GM18502 (cell line): ENCODE results near the gene ATP2C1.
"Not testable (repeated sequence)": the region's sequence is repeated elsewhere in the genome, so short reads cannot be mapped to it uniquely, and the experiment has no call there.

ENCODE experiments used
- ATAC-seq: cut with Tn5 transposase; IDR thresholded peaks from one replicate; pipeline ENCODE4 v1.9.1; 2021; ENCODE audit warnings: mild to moderate bottlenecking; ENCODE audit not compliant: unreplicated experiment, poor library complexity

The ATP2C1 gene

DNA sequence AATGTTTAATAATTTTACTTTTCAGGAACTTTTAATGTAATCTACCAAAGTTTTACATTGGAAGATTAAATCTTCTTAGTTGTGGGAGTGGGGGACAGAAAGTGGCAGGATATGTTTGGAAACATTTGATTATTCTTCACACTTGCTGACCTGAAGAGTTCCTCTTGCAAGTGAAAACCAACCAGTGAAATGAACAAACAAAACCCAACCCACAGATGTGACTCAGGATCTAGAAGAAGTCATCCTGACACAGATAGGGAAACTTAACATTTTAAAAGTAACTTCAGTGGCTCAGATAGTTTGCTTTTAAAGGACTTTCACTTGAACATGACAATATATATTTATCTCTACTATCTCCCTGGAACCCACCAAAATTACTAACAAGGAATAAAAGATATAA is 77.3 kb downstream of the ATP2C1 start:
- ATAC-seq, result no peak

DNA sequence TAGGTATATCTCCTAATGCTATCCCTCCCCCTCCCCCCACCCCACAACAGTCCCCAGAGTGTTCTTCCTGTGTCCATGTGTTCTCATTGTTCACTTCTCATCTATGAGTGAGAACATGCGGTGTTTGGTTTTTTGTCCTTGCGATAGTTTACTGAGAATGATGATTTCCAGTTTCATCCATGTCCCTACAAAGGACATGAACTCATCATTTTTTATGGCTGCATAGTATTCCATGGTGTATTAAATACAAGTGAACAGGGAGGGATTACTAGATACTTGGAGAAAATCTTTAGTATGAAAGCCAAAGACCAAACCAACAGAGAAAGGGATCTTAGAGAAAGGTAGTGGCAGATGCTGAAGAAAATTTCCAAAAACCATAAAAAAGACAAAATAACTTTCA is 78.7 kb downstream of the ATP2C1 start:
- not testable (repeated sequence) for ATAC-seq

DNA sequence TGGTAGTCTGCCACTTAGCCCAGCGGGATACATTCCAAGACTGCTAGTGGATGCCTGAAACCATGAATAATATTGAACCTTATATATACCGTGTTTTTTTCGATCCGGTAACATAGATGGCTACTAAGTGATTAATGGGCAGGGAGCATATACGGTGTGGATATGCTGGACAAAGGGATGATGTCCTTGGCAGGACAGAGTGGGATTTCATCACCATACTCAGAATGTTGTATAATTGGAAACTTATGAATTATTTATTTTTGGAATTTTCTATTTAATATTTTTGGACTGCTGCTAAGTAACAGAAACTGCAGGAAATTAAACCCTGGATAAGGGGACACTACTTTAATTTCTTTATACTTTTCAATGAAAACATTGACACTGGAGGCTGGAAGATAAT is 79.5 kb downstream of the ATP2C1 start:
- ATAC-seq, result no peak

DNA sequence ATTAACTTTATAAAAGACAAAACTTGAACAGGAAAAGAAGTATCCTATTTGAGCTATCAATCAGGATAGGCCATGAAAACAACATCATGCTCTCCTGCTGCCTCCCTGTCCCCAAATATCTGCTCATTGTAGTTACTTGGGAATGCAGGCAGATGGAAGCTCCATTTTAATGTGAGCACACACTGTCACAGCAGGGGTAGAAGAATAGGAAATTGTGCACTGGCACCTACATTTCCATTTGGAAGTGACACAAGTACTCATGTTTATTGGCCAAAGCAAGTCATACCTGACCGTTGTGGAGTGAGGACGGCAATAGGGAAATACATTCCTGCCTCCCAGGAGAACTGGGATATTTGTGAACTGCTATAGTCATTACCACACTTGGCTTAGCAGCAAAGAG is 80.3 kb downstream of the ATP2C1 start:
- no peak for ATAC-seq

DNA sequence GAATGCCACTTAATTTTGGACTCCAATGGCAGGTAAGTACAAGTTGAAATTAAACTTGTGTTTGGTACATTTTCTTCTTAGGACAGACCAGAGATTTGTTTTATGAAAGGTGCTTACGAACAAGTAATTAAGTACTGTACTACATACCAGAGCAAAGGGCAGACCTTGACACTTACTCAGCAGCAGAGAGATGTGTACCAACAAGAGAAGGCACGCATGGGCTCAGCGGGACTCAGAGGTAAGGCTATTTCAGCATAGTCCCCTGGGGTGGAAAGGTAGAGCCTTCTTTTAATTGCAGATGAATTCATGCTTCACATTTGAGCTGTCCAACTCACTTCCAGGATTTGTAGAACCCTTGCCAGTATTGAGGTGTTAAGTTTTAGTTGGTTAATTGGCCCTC is 81.4 kb downstream of the ATP2C1 start:
- no peak for ATAC-seq

DNA sequence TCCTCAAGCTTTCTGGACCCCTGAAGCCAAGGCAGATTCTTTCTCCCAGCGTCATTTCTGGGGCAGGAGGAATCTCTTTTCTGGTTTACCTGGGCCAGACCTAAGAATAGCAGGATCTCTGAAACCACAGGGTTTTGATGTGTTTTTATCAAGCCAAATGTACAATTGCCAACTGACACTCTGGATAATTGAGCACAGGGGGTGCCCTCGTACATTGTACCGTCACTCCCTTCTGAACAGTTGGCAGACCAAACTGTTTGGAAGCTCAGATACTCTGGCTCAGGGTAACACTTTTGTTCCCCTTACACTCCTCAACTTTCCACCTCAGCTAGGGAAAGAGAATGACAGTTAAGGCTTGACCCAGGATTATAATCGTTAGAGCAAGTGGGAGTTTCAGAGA is 82.8 kb downstream of the ATP2C1 start:
- no peak for ATAC-seq

DNA sequence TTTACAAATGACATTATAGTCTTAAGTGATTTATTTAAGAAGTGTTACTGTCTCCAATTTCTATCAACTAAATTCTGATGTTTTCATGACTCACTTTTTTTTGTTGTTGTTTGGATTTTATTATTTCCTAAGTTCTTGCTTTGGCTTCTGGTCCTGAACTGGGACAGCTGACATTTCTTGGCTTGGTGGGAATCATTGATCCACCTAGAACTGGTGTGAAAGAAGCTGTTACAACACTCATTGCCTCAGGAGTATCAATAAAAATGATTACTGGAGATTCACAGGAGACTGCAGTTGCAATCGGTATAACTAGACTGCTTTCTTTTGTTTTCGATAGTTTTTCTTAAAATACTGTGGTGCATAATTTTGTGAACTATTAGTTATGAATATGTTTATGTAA is 85.2 kb downstream of the ATP2C1 start:
- ATAC-seq, result no peak

DNA sequence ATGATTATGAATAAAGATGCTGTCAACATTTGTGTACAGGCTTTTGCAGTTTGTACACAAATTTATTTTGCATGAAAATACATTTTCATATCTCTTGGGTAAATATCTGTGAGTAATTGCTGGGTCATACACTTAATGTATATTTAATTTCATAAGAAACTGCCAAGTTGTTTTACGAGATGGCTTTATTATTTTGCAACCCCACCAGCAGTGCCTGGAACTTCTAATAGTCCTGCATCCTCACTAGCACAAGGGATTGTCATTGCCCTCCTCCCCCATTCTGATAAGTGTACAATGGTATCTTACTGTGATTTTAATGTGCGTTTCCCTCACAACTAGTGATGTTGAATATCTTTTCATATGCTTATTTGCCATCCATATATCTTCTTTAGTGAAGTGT is 87.6 kb downstream of the ATP2C1 start:
- ATAC-seq, result no peak

DNA sequence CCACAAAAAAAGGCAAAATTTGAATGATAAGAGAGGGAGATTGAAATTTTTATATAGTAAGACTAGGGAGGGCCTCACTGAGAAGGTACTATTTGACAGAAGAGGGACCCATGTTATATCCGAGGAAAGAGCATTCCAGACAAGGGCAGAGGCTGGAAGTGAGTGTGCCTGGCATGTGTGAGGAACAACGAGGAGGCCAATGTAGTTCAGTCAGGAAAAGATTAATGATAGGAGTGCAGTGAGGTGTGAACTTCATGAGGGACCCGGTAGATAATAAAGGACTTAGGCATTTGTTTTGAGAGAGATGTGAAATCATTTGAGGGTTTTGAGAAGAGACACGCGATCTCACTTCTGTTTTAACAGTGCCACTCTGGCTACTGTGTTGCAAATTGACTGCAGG is 96.4 kb downstream of the ATP2C1 start:
- ATAC-seq, result no peak

DNA sequence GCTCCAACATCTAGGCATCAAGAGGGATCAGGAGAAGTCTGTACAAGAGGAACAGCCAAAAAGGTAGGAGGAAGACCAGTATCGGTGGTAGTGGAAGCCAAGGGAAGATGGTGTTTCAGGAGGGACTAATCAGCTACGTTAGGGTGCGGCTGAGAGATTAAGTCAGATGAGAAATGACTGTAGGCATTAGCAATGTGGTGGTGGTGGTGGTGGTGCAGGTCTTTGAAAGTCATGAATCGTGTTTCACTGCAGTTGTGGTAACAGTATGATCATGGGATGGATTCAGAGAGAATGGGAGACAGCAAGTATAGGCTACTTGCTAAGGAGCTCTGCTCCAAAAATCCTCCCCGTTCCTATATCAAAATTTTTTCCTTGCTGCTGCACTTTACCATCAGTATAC is 97.2 kb downstream of the ATP2C1 start:
- no peak for ATAC-seq

DNA sequence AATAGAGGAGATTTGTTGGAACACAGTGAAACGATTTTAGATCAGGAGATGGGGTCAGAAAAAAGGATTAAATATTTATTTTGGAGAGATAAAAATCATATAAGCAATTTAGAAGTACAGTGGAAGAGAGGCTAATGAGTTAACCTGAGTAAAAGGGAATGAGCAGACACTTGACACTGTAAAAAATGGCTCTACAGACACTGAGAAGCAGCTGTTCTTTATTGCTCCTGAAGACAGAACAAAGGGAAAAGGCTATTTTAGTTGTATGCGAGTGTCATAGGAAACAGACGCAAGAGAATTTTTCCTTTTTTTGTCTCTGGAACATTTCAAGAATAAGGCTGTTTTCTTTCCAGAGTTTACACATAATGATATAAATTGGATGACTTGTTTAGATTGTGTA is 98.5 kb downstream of the ATP2C1 start:
- ATAC-seq, result no peak

DNA sequence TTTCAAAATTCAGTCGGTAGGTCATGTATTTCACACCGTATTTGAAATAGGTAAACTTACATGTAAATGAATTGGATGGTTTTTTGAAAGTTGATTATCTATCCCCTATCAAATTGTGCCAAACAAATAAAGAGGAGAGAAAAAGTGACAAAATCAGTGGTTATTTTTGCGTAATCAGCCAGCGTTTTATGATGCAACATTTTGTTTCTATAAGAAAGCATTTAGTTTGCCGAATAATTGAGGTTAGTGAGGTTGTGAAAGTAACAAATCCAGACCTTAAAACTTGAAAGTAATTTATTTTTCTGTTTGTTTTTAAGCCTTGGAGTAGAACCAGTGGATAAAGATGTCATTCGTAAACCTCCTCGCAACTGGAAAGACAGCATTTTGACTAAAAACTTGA is 103.4 kb downstream of the ATP2C1 start:
- no peak for ATAC-seq

DNA sequence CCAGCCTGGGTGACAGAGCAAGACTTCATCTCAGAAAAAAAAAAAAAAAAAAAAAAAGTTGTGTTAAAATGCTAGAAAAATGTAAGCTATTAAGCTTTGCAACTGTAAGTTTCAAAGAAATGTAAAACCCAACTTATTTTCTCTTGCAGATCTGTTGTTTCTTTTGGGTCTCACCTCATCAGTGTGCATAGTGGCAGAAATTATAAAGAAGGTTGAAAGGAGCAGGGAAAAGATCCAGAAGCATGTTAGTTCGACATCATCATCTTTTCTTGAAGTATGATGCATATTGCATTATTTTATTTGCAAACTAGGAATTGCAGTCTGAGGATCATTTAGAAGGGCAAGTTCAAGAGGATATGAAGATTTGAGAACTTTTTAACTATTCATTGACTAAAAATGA is 107.2 kb downstream of the ATP2C1 start:
- no peak for ATAC-seq

DNA sequence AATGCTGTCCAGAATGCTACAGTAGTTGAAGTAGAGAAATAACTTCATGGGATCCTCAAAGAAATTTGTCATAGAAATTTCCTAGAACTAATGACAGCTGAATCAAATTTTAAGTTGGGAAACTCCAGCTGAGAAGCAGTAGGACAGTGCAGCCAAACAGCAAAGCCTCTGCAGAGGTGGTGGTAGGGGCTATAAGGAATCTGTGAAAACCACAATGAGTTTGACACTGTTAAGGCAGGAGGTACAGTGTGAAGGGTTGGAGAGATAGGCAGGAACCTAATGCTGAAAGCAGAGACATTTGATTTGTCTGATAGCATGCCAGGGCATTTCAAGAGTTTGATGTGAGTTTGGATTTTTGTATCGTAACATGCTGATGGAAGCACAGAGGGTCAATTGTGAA is 110.7 kb downstream of the ATP2C1 start:
- ATAC-seq, result no peak

DNA sequence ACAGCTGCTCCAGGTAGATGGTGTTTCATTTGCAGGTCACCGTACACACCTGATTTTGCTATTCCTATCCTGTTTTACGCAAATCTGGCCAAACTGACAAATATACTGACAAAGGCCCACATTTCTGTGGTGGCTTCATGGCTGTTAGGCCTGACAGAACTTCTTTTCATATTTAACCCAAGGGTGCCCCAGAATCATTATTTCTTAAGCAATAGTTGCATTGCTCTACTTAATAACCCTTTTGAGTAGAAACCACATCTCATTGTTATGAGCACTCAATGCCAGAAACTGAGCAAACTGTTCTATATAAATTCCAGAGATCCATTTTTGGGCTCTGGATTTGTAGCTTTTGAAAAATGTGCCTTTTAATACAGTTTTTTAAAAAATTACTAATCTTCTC is 113.4 kb downstream of the ATP2C1 start:
- ATAC-seq, result no peak

DNA sequence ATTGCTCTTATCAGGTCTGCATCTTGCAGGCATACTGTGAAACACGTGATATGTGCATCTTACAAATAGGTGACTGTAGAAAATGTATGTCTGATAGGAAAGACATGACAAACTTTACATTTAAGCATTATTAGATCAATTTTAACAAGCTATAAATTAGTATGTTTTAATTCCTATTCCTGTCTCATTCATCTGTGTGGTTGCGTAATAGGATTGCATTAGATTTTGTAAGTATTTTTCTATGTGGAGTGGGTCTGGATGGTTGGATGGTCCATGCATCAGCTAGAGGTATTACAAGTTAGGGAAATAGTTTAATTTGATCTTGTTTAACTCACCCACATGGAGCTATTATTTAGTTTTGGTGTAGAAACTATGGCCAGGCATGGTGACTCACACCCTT is 113.9 kb downstream of the ATP2C1 start:
- ATAC-seq, result no peak

DNA sequence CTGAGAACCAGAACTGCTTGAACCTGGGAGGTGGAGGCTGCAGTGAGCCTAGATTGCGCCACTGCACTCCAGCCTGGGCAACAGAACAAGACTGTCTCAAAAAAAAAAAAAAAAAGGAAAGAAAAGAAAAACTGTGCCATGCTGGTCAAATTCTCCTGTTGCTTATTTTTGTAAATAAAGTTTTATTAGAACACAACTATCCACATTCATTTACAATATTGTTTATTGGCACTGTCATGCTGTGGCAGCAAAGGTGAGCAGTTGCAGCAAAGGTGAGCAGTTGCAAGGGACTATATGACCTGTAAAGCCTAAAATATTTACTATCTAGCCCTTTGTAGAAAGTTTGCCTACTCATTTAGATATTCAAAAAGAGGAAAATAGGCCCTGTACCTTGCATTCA is 114.4 kb downstream of the ATP2C1 start:
- no peak for ATAC-seq

DNA sequence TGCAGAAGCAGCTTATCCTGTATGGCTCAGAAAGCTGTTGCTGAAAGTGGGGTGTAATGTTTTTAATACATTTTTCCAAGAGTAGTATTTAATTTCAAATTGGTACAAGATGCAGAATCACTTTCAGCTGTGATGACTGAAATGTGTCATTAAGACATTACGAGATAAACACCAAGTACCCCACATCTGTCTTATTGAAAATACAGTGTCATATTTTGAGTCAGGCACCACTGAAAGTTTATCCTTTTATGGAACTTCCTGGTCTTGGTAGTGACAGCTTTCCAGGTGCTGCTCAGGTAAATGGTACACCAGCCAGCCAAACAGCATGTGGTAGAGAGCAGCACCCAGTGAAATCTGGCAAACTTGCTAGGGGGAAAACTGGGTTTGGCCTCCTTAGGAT is 115.8 kb downstream of the ATP2C1 start:
- ATAC-seq, result no peak

DNA sequence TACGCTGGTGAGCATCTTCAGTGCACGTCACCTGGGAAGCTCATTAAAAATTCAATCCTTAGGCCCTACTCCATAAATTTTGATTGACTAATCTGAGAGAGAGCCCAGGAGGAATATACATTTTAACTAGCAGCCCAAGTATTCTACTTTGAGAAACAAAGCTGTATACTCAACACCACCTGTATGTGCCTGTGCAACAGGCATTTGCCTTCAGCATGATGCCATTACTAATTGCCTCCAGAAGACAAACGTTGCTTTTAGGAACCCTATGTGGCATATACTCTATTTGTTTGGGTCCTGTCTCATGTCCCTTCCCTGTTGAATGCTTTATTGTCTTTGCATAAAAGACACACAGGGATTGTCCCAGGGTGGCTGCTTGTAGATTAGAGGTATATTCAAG is 125.1 kb downstream of the ATP2C1 start:
- no peak for ATAC-seq

DNA sequence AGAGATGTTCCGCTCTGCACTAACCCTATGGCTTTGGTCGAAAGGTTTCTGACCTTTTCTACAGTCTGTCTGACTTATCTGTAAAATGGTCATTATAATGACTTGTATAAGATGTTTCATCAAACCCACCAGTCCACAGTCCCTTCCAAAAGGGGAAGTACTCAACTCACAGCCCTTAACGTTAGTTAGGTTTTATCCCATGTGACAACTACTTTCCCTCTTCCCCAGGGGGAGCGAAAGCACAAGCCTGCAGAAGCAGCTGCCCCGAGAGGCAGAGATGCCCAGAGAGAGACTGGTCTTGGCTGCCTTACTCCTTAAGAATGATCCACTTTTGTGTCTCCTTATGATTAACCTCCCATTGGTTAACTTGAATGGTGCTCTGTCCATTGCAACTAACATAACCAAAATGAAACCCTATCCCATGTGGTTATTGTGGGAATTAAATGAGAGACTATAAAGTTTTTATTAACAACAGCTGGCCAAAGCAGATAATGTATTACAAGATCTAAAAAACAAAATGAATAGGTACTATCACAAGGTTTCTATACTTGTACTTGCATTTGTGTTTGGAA is 126.3 kb downstream of the ATP2C1 start:
- ATAC-seq, result no peak

DNA sequence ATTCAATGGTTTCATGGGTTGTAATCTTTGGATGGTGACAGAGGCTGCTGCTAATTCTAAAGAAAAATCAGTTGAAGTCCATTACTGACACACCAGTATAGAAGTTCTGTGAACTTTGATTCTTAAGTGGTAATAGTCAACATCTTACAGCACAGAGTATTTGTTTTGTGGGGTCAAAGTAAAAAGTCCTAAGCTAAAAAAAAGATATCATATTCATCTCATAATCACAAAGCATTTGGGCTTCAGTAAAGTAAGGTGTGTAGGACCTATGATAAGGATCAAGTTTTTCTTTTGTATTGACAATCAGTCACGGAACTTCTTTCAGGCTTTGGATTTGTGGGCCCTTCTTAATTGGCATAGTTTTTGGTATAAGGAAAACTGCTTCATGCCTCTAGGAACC is 131.7 kb downstream of the ATP2C1 start:
- no peak for ATAC-seq

DNA sequence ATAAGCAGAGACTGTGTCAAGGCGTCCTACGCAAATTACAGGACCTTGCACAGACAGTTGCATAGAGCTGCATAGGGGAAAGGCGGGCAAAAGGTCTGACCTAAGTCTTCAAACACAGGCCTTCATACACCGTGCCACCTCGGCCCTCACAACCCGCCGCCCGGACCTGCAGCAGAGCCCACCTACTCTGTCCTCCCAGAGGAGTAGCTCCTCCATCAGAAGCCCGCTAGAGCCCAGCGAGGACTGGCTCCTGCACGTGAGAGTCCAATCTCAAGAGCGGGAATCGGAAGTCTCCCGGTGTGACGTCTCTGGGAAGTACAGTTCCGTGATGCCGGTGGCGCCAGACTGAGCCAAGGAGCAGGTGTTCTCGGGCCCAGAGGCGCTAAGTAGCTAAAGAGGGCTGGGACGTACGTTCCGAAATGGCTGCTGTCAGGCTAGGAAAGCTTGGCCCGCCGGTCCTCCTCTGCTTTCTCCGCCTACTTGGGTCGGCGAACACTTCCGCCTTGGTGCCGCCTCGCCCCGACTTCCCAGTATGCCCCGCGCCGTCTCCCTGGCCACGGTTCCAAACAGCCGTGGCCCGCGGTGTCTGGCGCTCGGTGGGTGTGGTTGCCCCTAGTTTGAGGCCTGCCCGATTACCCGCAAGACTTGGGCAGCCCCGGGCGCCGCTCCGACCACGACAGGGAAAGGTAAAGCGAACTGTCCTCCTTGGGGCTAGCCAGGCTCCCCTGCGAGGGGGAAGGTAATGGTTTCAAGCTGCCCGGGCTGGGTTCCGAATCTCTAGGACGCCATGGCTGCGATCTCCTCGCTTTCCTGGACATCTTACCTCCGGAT is 132.7 kb downstream of the ATP2C1 start, which contains the start of the genes ASTE1 and NEK11:
ASTE1 (minus strand) TSS at position 505 of the 831 bp plus-strand sequence. CDS start 1,519 bp downstream, outside the sequence.
NEK11 (plus strand) TSS at position 557 of the 831 bp plus-strand sequence. CDS start 2,832 bp downstream, outside the sequence.
- peak; percentile 99 for ATAC-seq
